Mononuclear cell (primary cell): ENCODE results near the gene IKZF2. TPM values are rescaled to one million over a fixed set of nuclear protein-coding genes. Genes with fewer than 3 reads are reported as not detected.
"Not testable (repeated sequence)": the region's sequence is repeated elsewhere in the genome, so short reads cannot be mapped to it uniquely, and the experiment has no call there.

ENCODE experiments used
- H3K27me3 ChIP-seq: 2 replicates; pipeline ENCODE4 v1.6.0; 2011; ENCODE audit warnings: low read length, control low read depth; ENCODE audit not compliant: insufficient read depth
- H3K4me1 ChIP-seq: 2 replicates; pipeline ENCODE4 v1.5.1; 2011; ENCODE audit warnings: mild to moderate bottlenecking, low read length, control low read depth; ENCODE audit not compliant: insufficient read depth
- H3K4me3 ChIP-seq: 2 replicates; pipeline ENCODE4 v1.5.1; 2011; ENCODE audit warnings: mild to moderate bottlenecking, low read length, moderate library complexity
- H3K9me3 ChIP-seq: 2 replicates; pipeline ENCODE4 v1.5.1; 2011; ENCODE audit warnings: low read depth, mild to moderate bottlenecking, control low read depth, low read length
- total RNA-seq: library from RNA; depleted of rRNA; stranded (reverse); fragments of >200 nt; gene quantifications from one replicate; pipeline ENCODE4 v1.2.3, GENCODE V29; 2012

IKZF2 gene
- total RNA-seq, 1 donor, result 12.6 TPM

- H3K4me3 ChIP-seq, result no peak overlapping the region
- no peaks in the 10 kb centered on the region for H3K27me3 ChIP-seq
- no peaks in the 10 kb centered on the region for H3K4me1 ChIP-seq
- H3K9me3 ChIP-seq, result no peaks in the 10 kb centered on the region
Measured at GRCh38 chr2:213064099-213064498, 87.3 kb downstream of the IKZF2 start.

- Histone ChIP-seq H3K9me3 (no peaks in the 10 kb centered on the region), H3K4me1 (no peaks in the 10 kb centered on the region), H3K4me3 (no peak overlapping the region), H3K27me3 (no peaks in the 10 kb centered on the region)
Measured at GRCh38 chr2:213057977-213058376, 93.4 kb downstream of the IKZF2 start.

- no peaks in the 10 kb centered on the region for H3K4me1 ChIP-seq
- H3K27me3 ChIP-seq, result no peaks in the 10 kb centered on the region
Measured at GRCh38 chr2:213046431-213046830, 105.0 kb downstream of the IKZF2 start.

GRCh38 chr2:213043566-213043965 is 107.8 kb downstream of the IKZF2 start:
- no peak overlapping the region for H3K4me3 ChIP-seq
- H3K9me3 ChIP-seq, result no peaks in the 10 kb centered on the region
- H3K4me1 ChIP-seq, result no peaks in the 10 kb centered on the region
- no peaks in the 10 kb centered on the region for H3K27me3 ChIP-seq

More at GRCh38 chr2:213046431-213046830, 105.0 kb downstream of the IKZF2 start:
- Histone ChIP-seq H3K9me3 (no peaks in the 10 kb centered on the region), H3K4me3 (no peak overlapping the region)

- Histone ChIP-seq H3K4me1 (peaks cover 3% of the 10 kb centered on the region), H3K4me3 (no peak overlapping the region), H3K9me3 (no peaks in the 10 kb centered on the region), H3K27me3 (no peaks in the 10 kb centered on the region)
Measured at GRCh38 chr2:213042262-213042661, 109.2 kb downstream of the IKZF2 start.

- no peaks in the 10 kb centered on the region for H3K27me3 ChIP-seq
- no peak overlapping the region for H3K4me3 ChIP-seq
- no peaks in the 10 kb centered on the region for H3K9me3 ChIP-seq
- peaks cover 8% of the 10 kb centered on the region for H3K4me1 ChIP-seq
Measured at GRCh38 chr2:213036836-213037235, 114.6 kb downstream of the IKZF2 start.

GRCh38 chr2:213034585-213034984 is 116.8 kb downstream of the IKZF2 start:
- H3K9me3 ChIP-seq, result no peaks in the 10 kb centered on the region

GRCh38 chr2:213032607-213033006 is 118.8 kb downstream of the IKZF2 start:
- no peak overlapping the region for H3K4me3 ChIP-seq
- peaks cover 5% of the 10 kb centered on the region for H3K4me1 ChIP-seq
- H3K9me3 ChIP-seq, result no peaks in the 10 kb centered on the region
- H3K27me3 ChIP-seq, result no peaks in the 10 kb centered on the region

More at GRCh38 chr2:213034585-213034984, 116.8 kb downstream of the IKZF2 start:
- Histone ChIP-seq H3K4me3 (no peak overlapping the region), H3K4me1 (peaks cover 8% of the 10 kb centered on the region), H3K27me3 (no peaks in the 10 kb centered on the region)

- Histone ChIP-seq H3K27me3 (no peaks in the 10 kb centered on the region), H3K4me3 (no peak overlapping the region), H3K4me1 (no peaks in the 10 kb centered on the region), H3K9me3 (no peaks in the 10 kb centered on the region)
Measured at GRCh38 chr2:213022987-213023386, 128.4 kb downstream of the IKZF2 start.

GRCh38 chr2:213021971-213022899 is 129.2 kb downstream of the IKZF2 start:
- Histone ChIP-seq H3K4me3 (no peak overlapping the region), H3K4me1 (no peaks in the 10 kb centered on the region), H3K9me3 (no peaks in the 10 kb centered on the region), H3K27me3 (no peaks in the 10 kb centered on the region)

GRCh38 chr2:213020913-213021312 is 130.5 kb downstream of the IKZF2 start:
- not testable (repeated sequence) for H3K9me3 ChIP-seq, H3K4me1 ChIP-seq, H3K27me3 ChIP-seq, H3K4me3 ChIP-seq

- H3K9me3 ChIP-seq, result no peaks in the 10 kb centered on the region
- no peaks in the 10 kb centered on the region for H3K27me3 ChIP-seq
- no peak overlapping the region for H3K4me3 ChIP-seq
- H3K4me1 ChIP-seq, result no peaks in the 10 kb centered on the region
Measured at GRCh38 chr2:213020268-213020667, 131.1 kb downstream of the IKZF2 start.

GRCh38 chr2:213019368-213019767 is 132.0 kb downstream of the IKZF2 start:
- Histone ChIP-seq H3K9me3 (no peaks in the 10 kb centered on the region), H3K4me1 (no peaks in the 10 kb centered on the region), H3K27me3 (no peaks in the 10 kb centered on the region), H3K4me3 (no peak overlapping the region)

GRCh38 chr2:213018340-213018901 is 133.0 kb downstream of the IKZF2 start:
- no peaks in the 10 kb centered on the region for H3K27me3 ChIP-seq
- H3K4me1 ChIP-seq, result no peaks in the 10 kb centered on the region
- no peak overlapping the region for H3K4me3 ChIP-seq
- no peaks in the 10 kb centered on the region for H3K9me3 ChIP-seq

- no peak overlapping the region for H3K4me3 ChIP-seq
- no peaks in the 10 kb centered on the region for H3K4me1 ChIP-seq
- no peaks in the 10 kb centered on the region for H3K27me3 ChIP-seq
- H3K9me3 ChIP-seq, result no peaks in the 10 kb centered on the region
Measured at GRCh38 chr2:213017404-213017803, 134.0 kb downstream of the IKZF2 start.

GRCh38 chr2:213016984-213017351 is 134.4 kb downstream of the IKZF2 start:
- no peaks in the 10 kb centered on the region for H3K27me3 ChIP-seq
- H3K9me3 ChIP-seq, result no peaks in the 10 kb centered on the region
- H3K4me3 ChIP-seq, result no peak overlapping the region
- no peaks in the 10 kb centered on the region for H3K4me1 ChIP-seq
